Erythroblast (primary cell): ENCODE measurements around the gene IFT80.
A peak's percentile ranks its signal among the peaks of the same experiment; 100 is the strongest.

Source experiments
- DNase-seq, 2 experiments: peaks; one replicate each; lab custom pipeline; 2025; lab: John Stamatoyannopoulos, UW
- GATA1 ChIP-seq: IDR thresholded peaks from 2 replicates; pipeline ENCODE4 v1.6.1; 2011; ENCODE audit warnings: low read depth, mild to moderate bottlenecking, control low read depth, low read length, moderate library complexity
- POLR2A ChIP-seq: IDR thresholded peaks from 2 replicates; pipeline ENCODE4 v1.6.1; 2011; ENCODE audit warnings: mild to moderate bottlenecking, low read length

IFT80 gene

GRCh38 chr3:160296591-160296990, 102.4 kb downstream of the IFT80 start:
- TF ChIP-seq GATA1 = no peak
- DNase-seq = no peak

- no peak for DNase-seq
- TF ChIP-seq GATA1 = no peak
- TF ChIP-seq POLR2A = no peak
These were observed 107.1 kb downstream of the IFT80 start for GRCh38 chr3:160291909-160292299.

- DNase-seq = no peak
- no peak for TF ChIP-seq GATA1
- TF ChIP-seq POLR2A = no peak
These were observed 107.6 kb downstream of the IFT80 start for GRCh38 chr3:160291290-160291908.

- no peak for DNase-seq
- TF ChIP-seq GATA1 = no peak
- TF ChIP-seq POLR2A = no peak
These were observed 111.4 kb downstream of the IFT80 start for GRCh38 chr3:160287666-160288065.

GRCh38 chr3:160286231-160286630, 112.8 kb downstream of the IFT80 start:
- TF ChIP-seq POLR2A = no peak
- no peak for TF ChIP-seq GATA1
- DNase-seq = no peak

GRCh38 chr3:160280836-160281235, 118.2 kb downstream of the IFT80 start:
- TF ChIP-seq GATA1 = no peak
- no peak for TF ChIP-seq POLR2A
- DNase-seq = no peak

- TF ChIP-seq POLR2A (no peak), GATA1 (no peak)
- no peak for DNase-seq
These were observed 119.4 kb downstream of the IFT80 start for GRCh38 chr3:160279657-160280056.

GRCh38 chr3:160278210-160278609, 120.8 kb downstream of the IFT80 start:
- DNase-seq = no peak
- TF ChIP-seq GATA1 (no peak), POLR2A (no peak)

GRCh38 chr3:160265088-160265487, 133.9 kb downstream of the IFT80 start:
- no peak for DNase-seq
- TF ChIP-seq GATA1 = no peak
- no peak for TF ChIP-seq POLR2A

- TF ChIP-seq POLR2A = no peak
- no peak for TF ChIP-seq GATA1
- no peak for DNase-seq
These were observed 138.3 kb downstream of the IFT80 start for GRCh38 chr3:160260587-160261270.

GRCh38 chr3:160259589-160259988, 139.4 kb downstream of the IFT80 start:
- no peak for DNase-seq
- no peak for TF ChIP-seq GATA1
- no peak for TF ChIP-seq POLR2A

- no peak for DNase-seq
- no peak for TF ChIP-seq POLR2A
- TF ChIP-seq GATA1 = no peak
These were observed 141.4 kb downstream of the IFT80 start for GRCh38 chr3:160257606-160258005.

- TF ChIP-seq GATA1 (no peak), POLR2A (no peak)
These were observed 145.7 kb downstream of the IFT80 start for GRCh38 chr3:160253298-160253697.

GRCh38 chr3:160247766-160248165, 151.3 kb downstream of the IFT80 start:
- no peak for DNase-seq
- TF ChIP-seq POLR2A = no peak
- TF ChIP-seq GATA1 = no peak

More at GRCh38 chr3:160253298-160253697, 145.7 kb downstream of the IFT80 start:
- DNase-seq = no peak

- TF ChIP-seq GATA1 (no peak), POLR2A (no peak)
These were observed 153.7 kb downstream of the IFT80 start for GRCh38 chr3:160245261-160245800.

GRCh38 chr3:160240719-160241118, 158.3 kb downstream of the IFT80 start:
- DNase-seq = peak; percentile 2 to 7

More at GRCh38 chr3:160245261-160245800, 153.7 kb downstream of the IFT80 start:
- no peak for DNase-seq
